Fibroblast of skin of right biceps (primary cell): ENCODE data around the gene DUSP12.

Experiments used
- DNase-seq: peaks from one replicate; pipeline ENCODE4 v3.0.0-alpha.2; 2013

The DUSP12 gene

GRCh38 chr1:161771973-161772372, 22.4 kb downstream of the DUSP12 start:
- no peak for DNase-seq

GRCh38 chr1:161772397-161772796, 22.8 kb downstream of the DUSP12 start:
- DNase-seq, result no peak

- DNase-seq, result no peak
These were observed 24.2 kb downstream of the DUSP12 start for GRCh38 chr1:161773791-161774190.

GRCh38 chr1:161777261-161777660, 27.7 kb downstream of the DUSP12 start:
- DNase-seq, result no peak

GRCh38 chr1:161778522-161778921, 28.9 kb downstream of the DUSP12 start:
- no peak for DNase-seq

- no peak for DNase-seq
These were observed 29.8 kb downstream of the DUSP12 start for GRCh38 chr1:161779393-161779792.

GRCh38 chr1:161781995-161782394, 32.4 kb downstream of the DUSP12 start:
- DNase-seq, result peak; percentile 41

- no peak for DNase-seq
These were observed 33.3 kb downstream of the DUSP12 start for GRCh38 chr1:161782886-161783285.

GRCh38 chr1:161784968-161785367, 35.4 kb downstream of the DUSP12 start:
- no peak for DNase-seq

GRCh38 chr1:161787355-161787754, 37.8 kb downstream of the DUSP12 start:
- DNase-seq, result no peak

GRCh38 chr1:161790587-161791317, 41.2 kb downstream of the DUSP12 start:
- DNase-seq, result no peak

- peak; percentile 38 for DNase-seq
These were observed 42.5 kb downstream of the DUSP12 start for GRCh38 chr1:161791904-161792655.

- peak; percentile 84 for DNase-seq
These were observed 43.2 kb downstream of the DUSP12 start for GRCh38 chr1:161792740-161793139.

GRCh38 chr1:161799792-161800191, 50.2 kb downstream of the DUSP12 start:
- DNase-seq, result no peak

GRCh38 chr1:161801955-161802354, 52.4 kb downstream of the DUSP12 start:
- no peak for DNase-seq

- no peak for DNase-seq
These were observed 53.6 kb downstream of the DUSP12 start for GRCh38 chr1:161803181-161803580.

- peak; percentile 61 for DNase-seq
These were observed 56.0 kb downstream of the DUSP12 start for GRCh38 chr1:161805399-161806197.
